WTC11 (cell line): ENCODE results near the gene PTPRO. TPM values are rescaled to one million over a fixed set of nuclear protein-coding genes. Genes with fewer than 3 reads are reported as not detected.

Experiments used
- ATAC-seq: fragments of 200-7000 bp; cut with Tn5 transposase; 2 replicates; pipeline ENCODE4 v1.10.0; 2021; ENCODE audit warnings: mild to moderate bottlenecking, moderate library complexity
- CTCF ChIA-PET: fragments of 300-600 bp; sonication (Branson Sonifier 250); formaldehyde crosslinking; loops from one replicate; lab custom pipeline; 2021; ENCODE audit warnings: antibody characterized with exemption; lab: Charles Lee
- POLR2A ChIA-PET: fragments of 350-600 bp; sonication (Branson Sonifier 250); formaldehyde crosslinking; loops from one replicate; lab custom pipeline; 2021; ENCODE audit warnings: antibody characterized with exemption; lab: Charles Lee
- DNase-seq: peaks from one replicate; pipeline ENCODE4 v3.0.0; 2021; ENCODE audit warnings: low spot score
- H3K27ac Mint-ChIP-seq: 2 replicates; pipeline ENCODE4 v1.8.0; 2021; ENCODE audit warnings: mixed read lengths
- H3K27me3 Mint-ChIP-seq: 2 replicates; pipeline ENCODE4 v1.8.0; 2021; ENCODE audit warnings: low read depth, mild to moderate bottlenecking, moderate library complexity, mixed read lengths
- H3K36me3 Mint-ChIP-seq: 2 replicates; pipeline ENCODE4 v1.8.0; 2021; ENCODE audit warnings: mixed read lengths
- H3K4me1 Mint-ChIP-seq: 2 replicates; pipeline ENCODE4 v1.8.0; 2022; ENCODE audit warnings: mixed read lengths
- H3K4me3 Mint-ChIP-seq: 2 replicates; pipeline ENCODE4 v1.8.0; 2021; ENCODE audit warnings: mild to moderate bottlenecking, moderate library complexity, mixed read lengths
- H3K9me3 Mint-ChIP-seq: 2 replicates; pipeline ENCODE4 v1.8.0; 2021; ENCODE audit warnings: mixed read lengths
- AR ChIP-seq: fragments of 250-450 bp; sonication (Bioruptor Pico); IDR thresholded peaks from 2 replicates; pipeline ENCODE4 v1.9.0; 2021; ENCODE audit warnings: mild to moderate bottlenecking
- ATF1 ChIP-seq: sonication (generic); formaldehyde crosslinking; IDR thresholded peaks from 2 replicates; pipeline ENCODE4 v1.8.1; 2023; ENCODE audit warnings: mild to moderate bottlenecking, moderate library complexity, missing genetic modification reagents
- ATF6 ChIP-seq: sonication (generic); formaldehyde crosslinking; IDR thresholded peaks from 2 replicates; pipeline ENCODE4 v1.8.1; 2023; ENCODE audit warnings: mild to moderate bottlenecking, missing genetic modification reagents
- CTCF ChIP-seq: fragments of 200-600 bp; IDR thresholded peaks from 2 replicates; pipeline ENCODE4 v1.8.0; 2022; ENCODE audit warnings: antibody characterized with exemption
- ETV6 ChIP-seq: sonication (generic); formaldehyde crosslinking; IDR thresholded peaks from 2 replicates; pipeline ENCODE4 v1.8.1; 2022; ENCODE audit warnings: mild to moderate bottlenecking, missing genetic modification reagents
- HMGXB4 ChIP-seq: sonication (generic); formaldehyde crosslinking; IDR thresholded peaks from 2 replicates; pipeline ENCODE4 v1.8.1; 2023; ENCODE audit warnings: mild to moderate bottlenecking, moderate library complexity, missing genetic modification reagents
- KAT7 ChIP-seq: sonication (generic); formaldehyde crosslinking; IDR thresholded peaks from 2 replicates; pipeline ENCODE4 v1.8.1; 2023; ENCODE audit warnings: missing genetic modification reagents, mild to moderate bottlenecking, borderline replicate concordance
- MLX ChIP-seq: sonication (generic); formaldehyde crosslinking; IDR thresholded peaks from 2 replicates; pipeline ENCODE4 v1.8.1; 2023; ENCODE audit warnings: mild to moderate bottlenecking, missing genetic modification reagents, moderate library complexity
- NFATC4 ChIP-seq: fragments of 250-450 bp; sonication (Bioruptor Pico); IDR thresholded peaks from 2 replicates; pipeline ENCODE4 v1.9.0; 2021; ENCODE audit warnings: mild to moderate bottlenecking
- OVOL2 ChIP-seq: fragments of 250-450 bp; sonication (Bioruptor Pico); IDR thresholded peaks from 2 replicates; pipeline ENCODE4 v1.9.0; 2021; ENCODE audit warnings: mild to moderate bottlenecking, borderline replicate concordance
- SP1 ChIP-seq: sonication (generic); formaldehyde crosslinking; conservative IDR thresholded peaks from 2 replicates; pipeline ENCODE4 v1.8.1; 2022; ENCODE audit warnings: missing genetic modification reagents
- TCF7 ChIP-seq: sonication (generic); formaldehyde crosslinking; IDR thresholded peaks from 2 replicates; pipeline ENCODE4 v1.8.0; 2022; ENCODE audit warnings: mild to moderate bottlenecking, low read depth, missing genetic modification reagents, moderate library complexity
- ZNF281 ChIP-seq: sonication (generic); formaldehyde crosslinking; IDR thresholded peaks from 2 replicates; pipeline ENCODE4 v1.8.0; 2023; ENCODE audit warnings: mild to moderate bottlenecking, missing genetic modification reagents
- ZNF671 ChIP-seq: fragments of 250-450 bp; sonication (Bioruptor Pico); IDR thresholded peaks from 2 replicates; pipeline ENCODE4 v1.8.0; 2021; ENCODE audit warnings: mild to moderate bottlenecking
- total RNA-seq: library from RNA; stranded (reverse); gene quantifications from 3 replicates; pipeline ENCODE4 v1.2.3, GENCODE V29; 2021
- TF ChIP-seq, protein P1 (sequence below): sonication (generic); formaldehyde crosslinking; IDR thresholded peaks from 2 replicates; pipeline ENCODE4 v1.8.0; 2023; ENCODE audit warnings: missing genetic modification reagents, mild to moderate bottlenecking, borderline replicate concordance
- TF ChIP-seq, protein P2 (sequence below): sonication (generic); formaldehyde crosslinking; IDR thresholded peaks from 2 replicates; pipeline ENCODE4 v1.8.0; 2022; ENCODE audit warnings: mild to moderate bottlenecking, missing genetic modification reagents

PTPRO gene
- total RNA-seq, 1 experiment from 2014 or later = 1.1 TPM

GRCh38 chr12:15485466-15485865 is 163.2 kb downstream of the PTPRO start:
- no peak for DNase-seq
- no peak for ATAC-seq
- ChIA-PET CTCF (interaction anchor here (1.0 to 1.2 kb wide), 2 partner anchors 35 to 264 kb away, joined by 3 read pairs; partner anchors contain the start of gene RERG), POLR2A (no interaction called here)
- Mint-ChIP-seq H3K27ac (no peak overlapping the region), H3K36me3 (no peaks in the 10 kb centered on the region), H3K4me3 (no peak overlapping the region), H3K27me3 (no peaks in the 10 kb centered on the region), H3K4me1 (no peaks in the 10 kb centered on the region), H3K9me3 (no peaks in the 10 kb centered on the region)
- TF ChIP-seq TCF7 (CRISPR knock-in tag) (no peak), ATF6 (no peak), AR (CRISPR knock-in tag) (no peak), ETV6 (CRISPR knock-in tag) (no peak), HMGXB4 (CRISPR knock-in tag) (no peak), MLX (CRISPR knock-in tag) (no peak), ZNF281 (CRISPR knock-in tag) (no peak)
- TF ChIP-seq, protein P1, sequence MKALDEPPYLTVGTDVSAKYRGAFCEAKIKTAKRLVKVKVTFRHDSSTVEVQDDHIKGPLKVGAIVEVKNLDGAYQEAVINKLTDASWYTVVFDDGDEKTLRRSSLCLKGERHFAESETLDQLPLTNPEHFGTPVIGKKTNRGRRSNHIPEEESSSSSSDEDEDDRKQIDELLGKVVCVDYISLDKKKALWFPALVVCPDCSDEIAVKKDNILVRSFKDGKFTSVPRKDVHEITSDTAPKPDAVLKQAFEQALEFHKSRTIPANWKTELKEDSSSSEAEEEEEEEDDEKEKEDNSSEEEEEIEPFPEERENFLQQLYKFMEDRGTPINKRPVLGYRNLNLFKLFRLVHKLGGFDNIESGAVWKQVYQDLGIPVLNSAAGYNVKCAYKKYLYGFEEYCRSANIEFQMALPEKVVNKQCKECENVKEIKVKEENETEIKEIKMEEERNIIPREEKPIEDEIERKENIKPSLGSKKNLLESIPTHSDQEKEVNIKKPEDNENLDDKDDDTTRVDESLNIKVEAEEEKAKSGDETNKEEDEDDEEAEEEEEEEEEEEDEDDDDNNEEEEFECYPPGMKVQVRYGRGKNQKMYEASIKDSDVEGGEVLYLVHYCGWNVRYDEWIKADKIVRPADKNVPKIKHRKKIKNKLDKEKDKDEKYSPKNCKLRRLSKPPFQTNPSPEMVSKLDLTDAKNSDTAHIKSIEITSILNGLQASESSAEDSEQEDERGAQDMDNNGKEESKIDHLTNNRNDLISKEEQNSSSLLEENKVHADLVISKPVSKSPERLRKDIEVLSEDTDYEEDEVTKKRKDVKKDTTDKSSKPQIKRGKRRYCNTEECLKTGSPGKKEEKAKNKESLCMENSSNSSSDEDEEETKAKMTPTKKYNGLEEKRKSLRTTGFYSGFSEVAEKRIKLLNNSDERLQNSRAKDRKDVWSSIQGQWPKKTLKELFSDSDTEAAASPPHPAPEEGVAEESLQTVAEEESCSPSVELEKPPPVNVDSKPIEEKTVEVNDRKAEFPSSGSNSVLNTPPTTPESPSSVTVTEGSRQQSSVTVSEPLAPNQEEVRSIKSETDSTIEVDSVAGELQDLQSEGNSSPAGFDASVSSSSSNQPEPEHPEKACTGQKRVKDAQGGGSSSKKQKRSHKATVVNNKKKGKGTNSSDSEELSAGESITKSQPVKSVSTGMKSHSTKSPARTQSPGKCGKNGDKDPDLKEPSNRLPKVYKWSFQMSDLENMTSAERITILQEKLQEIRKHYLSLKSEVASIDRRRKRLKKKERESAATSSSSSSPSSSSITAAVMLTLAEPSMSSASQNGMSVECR (CRISPR knock-in tag) = no peak

- Mint-ChIP-seq H3K4me3 (no peak overlapping the region), H3K27ac (no peak overlapping the region), H3K9me3 (no peaks in the 10 kb centered on the region), H3K27me3 (no peaks in the 10 kb centered on the region), H3K4me1 (no peaks in the 10 kb centered on the region), H3K36me3 (no peaks in the 10 kb centered on the region)
- POLR2A ChIA-PET = no interaction called here
- DNase-seq (no peak), ATAC-seq (no peak)
- CTCF ChIA-PET = no interaction called here
- TF ChIP-seq ATF1 (CRISPR knock-in tag) (no peak), KAT7 (CRISPR knock-in tag) (no peak), OVOL2 (CRISPR knock-in tag) (no peak), TCF7 (CRISPR knock-in tag) (no peak), CTCF (no peak), ZNF671 (CRISPR knock-in tag) (no peak), SP1 (no peak), NFATC4 (CRISPR knock-in tag) (no peak)
- TF ChIP-seq, protein P2, sequence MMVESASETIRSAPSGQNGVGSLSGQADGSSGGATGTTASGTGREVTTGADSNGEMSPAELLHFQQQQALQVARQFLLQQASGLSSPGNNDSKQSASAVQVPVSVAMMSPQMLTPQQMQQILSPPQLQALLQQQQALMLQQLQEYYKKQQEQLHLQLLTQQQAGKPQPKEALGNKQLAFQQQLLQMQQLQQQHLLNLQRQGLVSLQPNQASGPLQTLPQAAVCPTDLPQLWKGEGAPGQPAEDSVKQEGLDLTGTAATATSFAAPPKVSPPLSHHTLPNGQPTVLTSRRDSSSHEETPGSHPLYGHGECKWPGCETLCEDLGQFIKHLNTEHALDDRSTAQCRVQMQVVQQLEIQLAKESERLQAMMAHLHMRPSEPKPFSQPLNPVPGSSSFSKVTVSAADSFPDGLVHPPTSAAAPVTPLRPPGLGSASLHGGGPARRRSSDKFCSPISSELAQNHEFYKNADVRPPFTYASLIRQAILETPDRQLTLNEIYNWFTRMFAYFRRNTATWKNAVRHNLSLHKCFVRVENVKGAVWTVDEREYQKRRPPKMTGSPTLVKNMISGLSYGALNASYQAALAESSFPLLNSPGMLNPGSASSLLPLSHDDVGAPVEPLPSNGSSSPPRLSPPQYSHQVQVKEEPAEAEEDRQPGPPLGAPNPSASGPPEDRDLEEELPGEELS (CRISPR knock-in tag) = no peak
Observed at GRCh38 chr12:15486859-15487258, 164.6 kb downstream of the PTPRO start.
